Fibroblast of villous mesenchyme (primary cell): ENCODE data around the gene FAM24A. TPM values are rescaled to one million over a fixed set of nuclear protein-coding genes. Genes with fewer than 3 reads are reported as not detected.

ENCODE experiments used
- DNase-seq: peaks from one replicate; pipeline ENCODE4 v3.0.0-alpha.2; 2010; ENCODE audit warnings: low read depth
- H3K4me3 ChIP-seq: 2 replicates; pipeline ENCODE4 v1.5.1; 2011; ENCODE audit warnings: low read depth, mild to moderate bottlenecking, low read length
- CTCF ChIP-seq: IDR thresholded peaks from 2 replicates; pipeline ENCODE4 v1.5.1; 2012; ENCODE audit warnings: low read depth, mild to moderate bottlenecking, low read length; ENCODE audit not compliant: insufficient read depth
- total RNA-seq: library from RNA; depleted of rRNA; stranded (reverse); fragments of >200 nt; gene quantifications from 2 replicates; pipeline ENCODE4 v1.2.3, GENCODE V29; 2012

Gene FAM24A
- total RNA-seq, 1 donor = not detected

DNA sequence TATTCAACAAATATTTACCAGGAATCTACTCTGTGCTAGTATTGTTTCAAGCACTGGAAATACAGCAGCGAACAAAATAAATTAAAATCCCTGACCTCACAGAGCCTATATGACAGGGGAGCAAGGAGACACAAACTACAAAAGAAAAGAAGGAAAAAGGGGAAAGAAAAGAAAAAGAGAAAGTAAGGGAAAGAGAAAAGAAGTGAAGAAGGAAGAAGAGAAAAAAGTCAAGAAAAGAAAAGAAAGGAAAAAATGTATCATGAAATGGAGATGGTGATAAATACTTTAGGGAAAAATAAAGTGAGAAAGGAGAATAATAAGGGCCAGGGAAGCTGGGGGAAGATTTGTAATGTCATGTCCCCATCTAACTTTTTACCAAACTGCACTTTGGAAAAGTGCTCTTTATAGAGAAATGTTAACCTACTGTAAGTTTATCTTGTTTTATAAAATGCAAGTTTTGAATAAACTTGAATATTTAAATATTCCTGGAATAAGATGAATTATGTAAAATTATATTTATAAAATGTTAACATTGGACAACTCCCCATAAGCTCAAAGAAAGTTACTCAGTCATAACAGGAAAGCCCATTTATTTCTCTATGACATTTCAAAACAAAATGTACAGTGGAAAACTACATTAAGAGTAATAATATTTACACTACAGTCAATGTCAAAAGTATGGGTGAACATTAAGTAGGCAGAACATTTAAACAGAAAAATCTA, 28.9 kb downstream of the FAM24A start:
- no peak overlapping the region for H3K4me3 ChIP-seq
- DNase-seq = no peak
- no peak for TF ChIP-seq CTCF

GRCh38 chr10:122939856-122940543, 29.6 kb downstream of the FAM24A start:
- TF ChIP-seq CTCF = no peak
- no peak overlapping the region for H3K4me3 ChIP-seq
- peak; percentile 81 for DNase-seq

DNA sequence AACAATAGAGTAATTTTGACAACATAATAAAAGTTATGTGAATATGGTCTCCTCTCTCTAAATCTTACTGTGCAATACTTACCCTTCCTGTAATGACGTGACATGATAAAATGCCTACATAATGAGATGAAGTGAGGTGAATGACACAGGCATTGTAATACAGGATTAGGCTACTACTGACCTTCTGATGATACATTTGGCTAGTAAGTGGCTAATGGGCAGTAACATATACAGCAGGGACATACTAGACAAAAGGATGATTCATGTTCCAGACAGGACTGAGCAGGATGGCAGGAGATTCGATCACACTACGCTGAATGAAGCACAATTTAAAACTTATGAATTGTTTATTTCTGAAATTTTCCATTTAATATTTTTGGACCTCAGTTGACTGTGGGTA, 38.9 kb downstream of the FAM24A start:
- no peak for DNase-seq
- no peak for TF ChIP-seq CTCF
- no peak overlapping the region for H3K4me3 ChIP-seq

DNA sequence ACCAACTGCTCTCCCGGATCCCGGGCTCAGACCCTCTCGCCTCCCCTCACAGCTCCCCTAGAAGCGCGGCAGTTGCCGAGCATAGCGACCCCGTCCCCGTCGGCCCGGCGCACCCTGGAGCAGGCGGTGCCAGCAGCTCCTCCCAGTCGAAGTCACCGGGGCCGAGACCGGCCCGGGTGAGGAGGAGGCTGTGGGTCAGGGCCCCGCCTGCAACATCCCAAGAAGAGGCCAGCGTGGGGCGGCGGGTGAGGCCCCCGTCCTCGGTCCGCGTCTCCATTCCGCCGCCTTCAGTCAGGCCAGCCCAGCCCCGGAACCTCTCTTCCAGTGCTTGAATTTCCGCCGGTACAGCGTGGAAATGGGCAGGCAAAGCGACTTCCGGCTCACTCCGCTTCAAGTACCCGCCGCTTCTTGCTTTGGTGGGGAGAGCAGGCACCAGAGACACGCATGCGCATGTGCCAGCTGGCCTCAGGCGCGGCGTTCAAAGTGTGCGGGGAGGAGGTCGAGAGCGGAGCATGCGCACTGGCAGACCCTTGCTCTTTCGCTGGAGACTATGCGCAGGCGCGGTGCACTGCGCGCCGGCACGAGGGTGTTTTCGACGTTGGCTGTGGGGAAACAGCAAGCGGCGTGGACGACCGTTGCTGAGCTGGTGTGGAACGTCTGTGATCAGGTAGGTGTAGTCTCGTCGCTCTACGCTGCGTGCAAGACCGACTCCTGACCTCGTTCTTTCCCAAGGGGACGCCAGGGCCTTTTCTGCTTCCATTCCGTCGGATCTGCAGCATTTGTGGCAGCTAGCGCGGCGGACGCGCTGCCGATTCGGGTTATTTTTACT, 43.7 kb downstream of the FAM24A start, which contains the start of gene C10orf88:
Gene C10orf88, minus strand, starts transcription at position 326 of the 829 bp plus-strand sequence. Its CDS starts 49 bp downstream, at position 277.
- H3K4me3 ChIP-seq = peak within 1 kb of the TSS; percentile 90
- peak; percentile 99 for DNase-seq
- TF ChIP-seq CTCF = peak; percentile 3

DNA sequence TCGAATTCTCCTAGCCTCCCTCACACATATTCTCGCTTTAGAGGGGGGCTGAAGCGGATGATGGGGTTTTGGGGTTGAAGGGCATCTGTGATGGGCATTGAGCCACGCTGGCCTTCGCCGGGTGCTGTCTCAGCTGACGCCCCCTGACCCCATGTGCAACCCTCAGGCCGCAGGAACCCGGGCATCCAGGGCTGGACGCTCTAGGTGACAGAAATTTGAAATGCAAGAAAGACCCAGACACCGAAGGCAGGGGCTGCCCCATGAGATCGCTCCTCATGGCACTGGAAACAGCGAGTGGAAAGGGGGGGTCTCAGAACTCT, 44.3 kb downstream of the FAM24A start:
- H3K4me3 ChIP-seq = peak overlapping the region; percentile 90
- DNase-seq = no peak
- no peak for TF ChIP-seq CTCF

- no peak for TF ChIP-seq CTCF
- H3K4me3 ChIP-seq = no peak overlapping the region
- DNase-seq = no peak
Observed at GRCh38 chr10:122955892-122956291, 45.5 kb downstream of the FAM24A start.
